ENCODE data around the gene MMP14. TPM values are rescaled to one million over a fixed set of nuclear protein-coding genes. Genes with fewer than 3 reads are reported as not detected.

Gene MMP14
- total and polyA plus RNA-seq, 2 of the 13 experiments (the other 11 are each of a cell fraction or from before 2014, with no cell fraction given), result 5.2 to 9.8 TPM

DNA sequence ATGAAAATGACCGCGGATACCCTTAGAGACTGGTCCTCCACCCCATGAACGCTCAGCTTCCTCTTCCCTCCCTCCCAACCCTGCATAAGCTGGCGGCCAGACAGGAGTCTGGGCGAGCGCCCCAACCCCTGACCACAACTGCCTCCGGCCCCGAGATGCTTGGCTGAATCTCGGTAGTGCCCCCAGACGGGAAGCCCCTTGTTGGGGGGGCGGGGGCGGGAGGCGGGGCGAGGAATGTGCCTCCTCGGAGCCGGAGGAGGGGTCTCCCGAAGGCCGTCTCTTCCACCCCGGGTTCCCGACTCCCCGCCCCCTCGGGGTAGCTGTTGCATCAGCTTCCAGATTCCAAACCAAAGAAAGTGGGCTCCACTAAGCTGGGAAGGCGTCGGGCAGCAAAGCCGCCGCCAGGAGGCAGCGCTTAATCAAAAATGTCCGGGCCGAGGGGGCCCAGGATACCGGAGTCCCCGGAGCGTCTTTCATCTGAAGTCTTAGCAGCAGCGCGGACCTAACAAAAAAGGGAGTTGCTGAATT is 13.8 kb upstream of the MMP14 start (continued):
- TF ChIP-seq, protein P1, sequence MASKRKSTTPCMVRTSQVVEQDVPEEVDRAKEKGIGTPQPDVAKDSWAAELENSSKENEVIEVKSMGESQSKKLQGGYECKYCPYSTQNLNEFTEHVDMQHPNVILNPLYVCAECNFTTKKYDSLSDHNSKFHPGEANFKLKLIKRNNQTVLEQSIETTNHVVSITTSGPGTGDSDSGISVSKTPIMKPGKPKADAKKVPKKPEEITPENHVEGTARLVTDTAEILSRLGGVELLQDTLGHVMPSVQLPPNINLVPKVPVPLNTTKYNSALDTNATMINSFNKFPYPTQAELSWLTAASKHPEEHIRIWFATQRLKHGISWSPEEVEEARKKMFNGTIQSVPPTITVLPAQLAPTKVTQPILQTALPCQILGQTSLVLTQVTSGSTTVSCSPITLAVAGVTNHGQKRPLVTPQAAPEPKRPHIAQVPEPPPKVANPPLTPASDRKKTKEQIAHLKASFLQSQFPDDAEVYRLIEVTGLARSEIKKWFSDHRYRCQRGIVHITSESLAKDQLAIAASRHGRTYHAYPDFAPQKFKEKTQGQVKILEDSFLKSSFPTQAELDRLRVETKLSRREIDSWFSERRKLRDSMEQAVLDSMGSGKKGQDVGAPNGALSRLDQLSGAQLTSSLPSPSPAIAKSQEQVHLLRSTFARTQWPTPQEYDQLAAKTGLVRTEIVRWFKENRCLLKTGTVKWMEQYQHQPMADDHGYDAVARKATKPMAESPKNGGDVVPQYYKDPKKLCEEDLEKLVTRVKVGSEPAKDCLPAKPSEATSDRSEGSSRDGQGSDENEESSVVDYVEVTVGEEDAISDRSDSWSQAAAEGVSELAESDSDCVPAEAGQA (IDR thresholded peaks at IDR 0.05; ENCODE audit: low read depth), result peak; percentile 49; the same call in 1 of the 2 replicates
- TF ChIP-seq, protein P1 (CRISPR knock-in tag; IDR thresholded peaks at IDR 0.05; ENCODE audit: borderline replicate concordance), result no peak
- no peak for TF ChIP-seq ZBTB20 (CRISPR knock-in tag; IDR thresholded peaks at IDR 0.05; ENCODE audit: borderline replicate concordance, low read depth)
- no peak for TF ChIP-seq HMG20A (CRISPR knock-in tag; IDR thresholded peaks at IDR 0.05; ENCODE audit: borderline replicate concordance)
- no peak for TF ChIP-seq POLR2G (IDR thresholded peaks at IDR 0.05; ENCODE audit: low read depth, low read length)
- TF ChIP-seq NFE2L2 (IDR thresholded peaks at IDR 0.05; ENCODE audit: low read length), result no peak
- TF ChIP-seq AGO1 (IDR thresholded peaks at IDR 0.05; ENCODE audit: low read depth, low read length, poor library complexity, severe bottlenecking), result no peak
- peak; percentile 61; the same call in 1 of the 2 replicates for TF ChIP-seq ERF (CRISPR knock-in tag; IDR thresholded peaks at IDR 0.05)
- no peak for TF ChIP-seq SP2 (CRISPR knock-in tag; IDR thresholded peaks at IDR 0.05)
- TF ChIP-seq ZNF577 (CRISPR knock-in tag; IDR thresholded peaks at IDR 0.05; ENCODE audit: borderline replicate concordance, low read depth), result no peak
- no peak for TF ChIP-seq ZNF616 (CRISPR knock-in tag; IDR thresholded peaks at IDR 0.05; ENCODE audit: low read depth)
- TF ChIP-seq ZSCAN20 (CRISPR knock-in tag; IDR thresholded peaks at IDR 0.05; ENCODE audit: borderline replicate concordance), result peak; percentile 58; the same call in 1 of the 2 replicates
- no peak for TF ChIP-seq HDAC2 (CRISPR knock-in tag; IDR thresholded peaks at IDR 0.05)
- TF ChIP-seq ZNF354B (CRISPR knock-in tag; IDR thresholded peaks at IDR 0.05), result no peak
- no peak for TF ChIP-seq FOXJ3 (CRISPR knock-in tag; IDR thresholded peaks at IDR 0.05; ENCODE audit: borderline replicate concordance)
- no peak for TF ChIP-seq DNMT1 (CRISPR knock-in tag; IDR thresholded peaks at IDR 0.05)
- peak; percentile 93 for TF ChIP-seq SMAD3 (CRISPR knock-in tag; IDR thresholded peaks at IDR 0.05)
- TF ChIP-seq HHEX (CRISPR knock-in tag; IDR thresholded peaks at IDR 0.05), result no peak
- TF ChIP-seq ZNF326 (CRISPR knock-in tag; IDR thresholded peaks at IDR 0.05; ENCODE audit: borderline replicate concordance), result no peak
- peak; percentile 46 for TF ChIP-seq SAP130 (CRISPR knock-in tag; IDR thresholded peaks at IDR 0.05; ENCODE audit: low read depth)
- no peak for TF ChIP-seq ZC3H13 (CRISPR knock-in tag; IDR thresholded peaks at IDR 0.05)
- no peak for TF ChIP-seq GTF3A (CRISPR knock-in tag; conservative IDR thresholded peaks at IDR 0.05)
- TF ChIP-seq HIVEP1 (CRISPR knock-in tag; IDR thresholded peaks at IDR 0.05), result no peak
- no peak for TF ChIP-seq GABPA (IDR thresholded peaks at IDR 0.05; ENCODE audit: low read depth, low read length)
- no peak for TF ChIP-seq GABPA (CRISPR knock-in tag; IDR thresholded peaks at IDR 0.05; ENCODE audit: low read depth)
- TF ChIP-seq ZNF496 (CRISPR knock-in tag; IDR thresholded peaks at IDR 0.05; ENCODE audit: insufficient replicate concordance), result no peak
- peak; percentile 50; the same call in 1 of the 2 replicates for TF ChIP-seq CBX5 (CRISPR knock-in tag; IDR thresholded peaks at IDR 0.05; ENCODE audit: borderline replicate concordance)
- TF ChIP-seq ZNF615 (CRISPR knock-in tag; IDR thresholded peaks at IDR 0.05; ENCODE audit: borderline replicate concordance), result no peak
- no peak for TF ChIP-seq ZNF775 (CRISPR knock-in tag; IDR thresholded peaks at IDR 0.05; ENCODE audit: borderline replicate concordance)
